Sigmoid colon (tissue), 7 donors: ENCODE data around the gene CLIC6. TPM values are rescaled to one million over a fixed set of nuclear protein-coding genes. Genes with fewer than 3 reads are reported as not detected.
A peak's percentile ranks its signal among the peaks of the same experiment; 100 is the strongest.

Experiments used
- DNase-seq: peaks from one replicate; pipeline ENCODE4 v3.0.0-alpha.2; 2019
- H3K27ac ChIP-seq, 4 donors: fragments of 200-600 bp; sonication (generic); one replicate each; pipeline ENCODE4 v1.5.1; 2016 to 2019; ENCODE audit warnings: mild to moderate bottlenecking in 1 of 4
- H3K27me3 ChIP-seq, 3 donors: fragments of 200-600 bp; sonication (generic); one replicate each; pipeline ENCODE4 v1.5.1; 2019; ENCODE audit warnings: mild to moderate bottlenecking in 1 of 3
- H3K36me3 ChIP-seq, 4 donors: fragments of 200-600 bp; sonication (generic); one replicate each; pipeline ENCODE4 v1.5.1; 2016 to 2019
- H3K4me1 ChIP-seq, 4 donors: fragments of 200-600 bp; sonication (generic); one replicate each; pipeline ENCODE4 v1.5.1; 2017 to 2019
- H3K4me3 ChIP-seq, 4 donors: fragments of 200-600 bp; sonication (generic); one replicate each; pipeline ENCODE4 v1.5.1; 2017 to 2019; ENCODE audit warnings: mild to moderate bottlenecking in 2 of 4, moderate library complexity in 1 of 4
- H3K9me3 ChIP-seq, 4 donors: fragments of 200-600 bp in 3 of 4; sonication (generic) in 3 of 4; one replicate each; pipeline versions ENCODE4 v1.5.1 to v1.6.1; 2013 to 2019
- CTCF ChIP-seq, 4 experiments: fragments of 450-650 bp in 3 of 4; fragments of 200-600 bp in 1 of 4; IDR thresholded peaks; one replicate each; pipeline ENCODE4 v1.5.1; 2016 to 2019; ENCODE audit warnings: antibody characterized with exemption in 4 of 4, mild to moderate bottlenecking in 3 of 4, moderate library complexity in 2 of 4
- EP300 ChIP-seq, 4 donors: sonication (generic); formaldehyde crosslinking; IDR thresholded peaks; one replicate each; pipeline ENCODE4 v1.6.1; 2017; ENCODE audit warnings: antibody characterized with exemption in 4 of 4
- POLR2A ChIP-seq, 2 donors: fragments of 450-650 bp; IDR thresholded peaks; one replicate each; pipeline ENCODE4 v1.6.1; 2016; ENCODE audit warnings: antibody characterized with exemption in 2 of 2, mild to moderate bottlenecking in 2 of 2, moderate library complexity in 2 of 2
- POLR2AphosphoS5 ChIP-seq, 4 donors: sonication (generic); formaldehyde crosslinking; IDR thresholded peaks; one replicate each; pipeline ENCODE4 v1.6.1; 2017; ENCODE audit warnings: antibody characterized with exemption in 4 of 4
- WGBS, 2 donors: extraction: QIAGEN DNeasy Blood & Tissue Kit; methylation state at CpG; one replicate each; pipeline ENCODE4 v1.1.7; 2013; 5-methylcytosine and 5-hydroxymethylcytosine counted together
- intact Hi-C: fragments of 100-400 bp; cut with DNase I; formaldehyde crosslinking; loops from one replicate; pipeline ENCODE4 v1.15.1; 2023
- polyA plus RNA-seq, 3 donors: library from polyadenylated mRNA; stranded (reverse); fragments of 200-250 nt; gene quantifications; one replicate each; pipeline ENCODE4 v1.2.3, GENCODE V29; 2013
- total RNA-seq, 4 donors: library from RNA; depleted of rRNA; stranded (reverse); fragments of >200 nt; gene quantifications; one replicate each; pipeline ENCODE4 v1.1.0, GENCODE V29; 2016
- donor health status: healthy with polysubstance abuse.
- donor health status: Bipolar disorder and iron deficiency.
- donor health status: healthy.

CLIC6 gene
- total and polyA plus RNA-seq, 7 donors: 0.71 to 6.9 (median 1.6) TPM; not detected in 1

GRCh38 chr21:34702341-34703170, 33.8 kb downstream of the CLIC6 start:
- H3K36me3 ChIP-seq: no peaks in the 10 kb centered on the region
- no peaks in the 10 kb centered on the region for H3K27me3 ChIP-seq
- H3K4me3 ChIP-seq: no peak overlapping the region
- intact Hi-C loops: no loop called here
- no peaks in the 10 kb centered on the region for H3K9me3 ChIP-seq
- TF ChIP-seq POLR2AphosphoS5 (IDR thresholded peaks at IDR 0.05): peak in 1 of 4 donors; percentile 20
- no peak for TF ChIP-seq CTCF (IDR thresholded peaks at IDR 0.05)
- DNase-seq: peak; percentile 76
- H3K4me1 ChIP-seq: no peaks in the 10 kb centered on the region
- WGBS, 2 donors: 90 to 91% methylated on average over 22 of the region's 22 CpGs
- H3K27ac ChIP-seq: no peak overlapping the region

GRCh38 chr21:34703571-34703970, 34.8 kb downstream of the CLIC6 start:
- no peaks in the 10 kb centered on the region for H3K4me1 ChIP-seq
- H3K27me3 ChIP-seq: no peaks in the 10 kb centered on the region
- no peak for DNase-seq
- no peak overlapping the region for H3K4me3 ChIP-seq
- WGBS, 2 donors: 94 to 95% methylated on average over 12 of the region's 12 CpGs
- H3K9me3 ChIP-seq: no peaks in the 10 kb centered on the region
- H3K36me3 ChIP-seq: no peaks in the 10 kb centered on the region
- no peak for TF ChIP-seq CTCF (IDR thresholded peaks at IDR 0.05)
- H3K27ac ChIP-seq: peak overlapping the region in 1 of 4 donors; percentile 8
- intact Hi-C loops: no loop called here

- Histone ChIP-seq H3K4me3 (no peak overlapping the region), H3K27ac (peak overlapping the region in 1 of 4 donors; percentile 45), H3K36me3 (no peaks in the 10 kb centered on the region), H3K9me3 (no peaks in the 10 kb centered on the region), H3K27me3 (no peaks in the 10 kb centered on the region), H3K4me1 (no peaks in the 10 kb centered on the region)
- intact Hi-C loops: no loop called here
- TF ChIP-seq POLR2A (IDR thresholded peaks at IDR 0.05) (no peak), POLR2AphosphoS5 (IDR thresholded peaks at IDR 0.05) (peak in 3 of 4 donors; percentile 11 to 35 (median 17))
- WGBS, 2 donors: 80 to 81% methylated on average over 7 of the region's 7 CpGs
- no peak for DNase-seq
These were observed 35.3 kb downstream of the CLIC6 start for GRCh38 chr21:34704119-34704518.

GRCh38 chr21:34705011-34705410, 36.2 kb downstream of the CLIC6 start:
- TF ChIP-seq CTCF (IDR thresholded peaks at IDR 0.05): no peak
- TF ChIP-seq POLR2A (IDR thresholded peaks at IDR 0.05): no peak
- no peak for TF ChIP-seq EP300 (IDR thresholded peaks at IDR 0.05)
- TF ChIP-seq POLR2AphosphoS5 (IDR thresholded peaks at IDR 0.05): no peak
- peak overlapping the region in 1 of 4 donors; percentile 45 for H3K27ac ChIP-seq
- 84 to 89% methylated on average over 9 of the region's 9 CpGs for WGBS, 2 donors

GRCh38 chr21:34706337-34706736, 37.5 kb downstream of the CLIC6 start:
- Histone ChIP-seq H3K4me1 (no peaks in the 10 kb centered on the region), H3K4me3 (no peak overlapping the region), H3K27ac (no peak overlapping the region), H3K9me3 (no peaks in the 10 kb centered on the region), H3K27me3 (no peaks in the 10 kb centered on the region), H3K36me3 (no peaks in the 10 kb centered on the region)
- TF ChIP-seq POLR2AphosphoS5 (IDR thresholded peaks at IDR 0.05) (no peak), EP300 (IDR thresholded peaks at IDR 0.05) (no peak), CTCF (IDR thresholded peaks at IDR 0.05) (no peak), POLR2A (IDR thresholded peaks at IDR 0.05) (no peak)
- no peak for DNase-seq
- 95 to 97% methylated on average over 4 of the region's 4 CpGs for WGBS, 2 donors
- intact Hi-C loops: no loop called here

More at GRCh38 chr21:34705011-34705410, 36.2 kb downstream of the CLIC6 start:
- no peak for DNase-seq
- Histone ChIP-seq H3K9me3 (no peaks in the 10 kb centered on the region), H3K4me3 (no peak overlapping the region), H3K27me3 (no peaks in the 10 kb centered on the region), H3K4me1 (no peaks in the 10 kb centered on the region), H3K36me3 (no peaks in the 10 kb centered on the region)
- intact Hi-C loops: no loop called here
